ENCODE measurements around the gene MEPE. TPM values are rescaled to one million over a fixed set of nuclear protein-coding genes. Genes with fewer than 3 reads are reported as not detected.

MEPE gene
- total and polyA plus RNA-seq, 10 of the 15 experiments (the other 5 are each of a cell fraction or from before 2014, with no cell fraction given), result not detected

DNA sequence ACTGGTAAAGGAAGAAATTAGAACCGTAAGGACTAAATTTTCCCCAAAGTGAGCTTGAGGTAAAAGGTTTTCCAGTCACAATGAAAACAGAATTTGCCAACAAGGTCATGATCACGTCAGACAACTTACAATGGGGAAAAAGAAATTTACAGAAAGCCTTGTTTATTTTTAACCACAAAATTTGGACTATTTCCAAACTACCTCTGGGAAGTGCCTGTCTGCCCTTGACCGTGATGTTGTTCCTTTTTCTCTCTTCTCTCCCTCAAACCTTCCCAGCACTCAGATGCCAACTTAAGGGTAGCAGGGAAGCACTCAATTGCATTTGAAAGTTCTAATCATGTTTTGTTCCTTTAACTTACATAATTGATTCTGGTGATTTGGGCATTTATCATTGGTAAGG, 32.5 kb downstream of the MEPE start:
- Histone ChIP-seq H3K4me3 (no peak overlapping the region), H3K36me3 (ENCODE audit: control insufficient read depth in 2 of 2, insufficient read depth in 2 of 2, low read length in 1 of 2) (no peaks in the 10 kb centered on the region), H3K9ac (ENCODE audit: control insufficient read depth, insufficient read depth, low read length) (no peak overlapping the region), H3K4me1 (ENCODE audit: control insufficient read depth, insufficient read depth, low read length) (no peaks in the 10 kb centered on the region), H4K20me1 (ENCODE audit: control insufficient read depth, insufficient read depth) (no peaks in the 10 kb centered on the region), H3K27ac (ENCODE audit: control insufficient read depth, insufficient read depth) (no peak overlapping the region), H3K9me3 (replicated peaks; ENCODE audit: control insufficient read depth, insufficient read depth, low read length) (no peaks in the 10 kb centered on the region), H3K27me3 (replicated peaks in 1 of 2; ENCODE audit: control insufficient read depth in 2 of 2, insufficient read depth in 2 of 2, low read length in 1 of 2) (no peaks in the 10 kb centered on the region), H3K79me2 (ENCODE audit: control insufficient read depth, insufficient read depth, low read length) (no peaks in the 10 kb centered on the region), H2AFZ (ENCODE audit: control insufficient read depth, low read depth, low read length) (no peak overlapping the region), H3K4me2 (ENCODE audit: control insufficient read depth, insufficient read depth) (no peak overlapping the region)
- ChIA-PET CTCF (no interaction called here), RAD21 (ENCODE audit: unreplicated experiment) (no interaction called here), POLR2A (no interaction called here), SMC1A (ENCODE audit: uncharacterized antibody, unreplicated experiment) (no interaction called here)
- intact Hi-C loops (cut with micrococcal nuclease; ENCODE audit: unreplicated experiment), result no loop called here
- no peak for DNase-seq (ENCODE audit: low read depth, low spot score)
- in situ Hi-C loops (cut with MboI), result no loop called here
- no peak for FAIRE-seq
- TF ChIP-seq NR2C2 (IDR thresholded peaks at IDR 0.05; ENCODE audit: borderline replicate concordance, control insufficient read depth, insufficient read length, low read depth) (no peak), KAT2A (conservative IDR thresholded peaks at IDR 0.05; ENCODE audit: control insufficient read depth, low read depth, low read length) (no peak), NKRF (conservative IDR thresholded peaks at IDR 0.05) (no peak), NFYB (IDR thresholded peaks at IDR 0.05; ENCODE audit: insufficient read depth, low read depth, low read length) (no peak), CBX5 (IDR thresholded peaks at IDR 0.05; ENCODE audit: low read depth) (no peak), MYB (IDR thresholded peaks at IDR 0.05; ENCODE audit: borderline replicate concordance, low read depth, low read length) (no peak), PBX3 (IDR thresholded peaks at IDR 0.05; ENCODE audit: insufficient replicate concordance, low read depth, low read length) (no peak), EGR1 (IDR thresholded peaks at IDR 0.05; ENCODE audit: borderline replicate concordance in 1 of 2, low read depth in 2 of 2, low read length in 2 of 2) (no peak), FOS (IDR thresholded peaks at IDR 0.05; ENCODE audit: borderline replicate concordance, extremely low read depth, insufficient read length) (no peak), MEF2A (IDR thresholded peaks at IDR 0.05; ENCODE audit: insufficient read depth, low read depth, low read length) (no peak), CREB1 (IDR thresholded peaks at IDR 0.05; ENCODE audit: low read depth) (no peak), CBFB (IDR thresholded peaks at IDR 0.05; ENCODE audit: low read depth) (no peak), FOXK2 (IDR thresholded peaks at IDR 0.05) (no peak)
- TF ChIP-seq, protein P1, sequence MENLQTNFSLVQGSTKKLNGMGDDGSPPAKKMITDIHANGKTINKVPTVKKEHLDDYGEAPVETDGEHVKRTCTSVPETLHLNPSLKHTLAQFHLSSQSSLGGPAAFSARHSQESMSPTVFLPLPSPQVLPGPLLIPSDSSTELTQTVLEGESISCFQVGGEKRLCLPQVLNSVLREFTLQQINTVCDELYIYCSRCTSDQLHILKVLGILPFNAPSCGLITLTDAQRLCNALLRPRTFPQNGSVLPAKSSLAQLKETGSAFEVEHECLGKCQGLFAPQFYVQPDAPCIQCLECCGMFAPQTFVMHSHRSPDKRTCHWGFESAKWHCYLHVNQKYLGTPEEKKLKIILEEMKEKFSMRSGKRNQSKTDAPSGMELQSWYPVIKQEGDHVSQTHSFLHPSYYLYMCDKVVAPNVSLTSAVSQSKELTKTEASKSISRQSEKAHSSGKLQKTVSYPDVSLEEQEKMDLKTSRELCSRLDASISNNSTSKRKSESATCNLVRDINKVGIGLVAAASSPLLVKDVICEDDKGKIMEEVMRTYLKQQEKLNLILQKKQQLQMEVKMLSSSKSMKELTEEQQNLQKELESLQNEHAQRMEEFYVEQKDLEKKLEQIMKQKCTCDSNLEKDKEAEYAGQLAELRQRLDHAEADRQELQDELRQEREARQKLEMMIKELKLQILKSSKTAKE (IDR thresholded peaks at IDR 0.05; ENCODE audit: low read depth, poor library complexity, severe bottlenecking), result no peak
- BruUV-seq (replicated peaks), result no TSS peak
- no peak for ATAC-seq
- WGBS (ENCODE audit: insufficient coverage, insufficient replicate concordance, low lambda C conversion rate, missing lambda C conversion rate), result 25% methylated on average over 3 of the region's 3 CpGs
